ENCODE results near the gene ABCG1. TPM values are rescaled to one million over a fixed set of nuclear protein-coding genes. Genes with fewer than 3 reads are reported as not detected.

ABCG1 gene
- polyA plus RNA-seq, 12 donors, result 4.5 to 9.3 (median 6.8) TPM; not detected in 1

- DNase-seq, result no peak
These were observed 125.7 kb downstream of the ABCG1 start for GRCh38 chr21:42344631-42345030.

GRCh38 chr21:42346441-42346840 lies 127.5 kb downstream of the ABCG1 start:
- no peak for DNase-seq

Other genes with a start within 250 kb of the ABCG1 start
- 10 to 100 TPM in 1 of 12 donors, 1 to 10 TPM in 10, not detected in 1; 4.5 to 10.4 (median 6.6) TPM for gene ZBTB21, start 208.8 kb upstream of the ABCG1 start, polyA plus RNA-seq (ENCODE audit: insufficient read length in 12 of 12)
- under 1 TPM in 1 of 12 donors, not detected in 11; 0.12 TPM for gene UMODL1, start 147.8 kb upstream of the ABCG1 start, polyA plus RNA-seq (ENCODE audit: insufficient read length in 12 of 12)
- 100 to 1,000 TPM in 1 of 12 donors, 1 to 10 TPM in 8, under 1 TPM in 2, not detected in 1; 0.75 to 218 (median 1.4) TPM for gene TFF3, start 96.3 kb downstream of the ABCG1 start, polyA plus RNA-seq (ENCODE audit: insufficient read length in 12 of 12)
- under 1 TPM in 1 of 12 donors, not detected in 11; 0.25 TPM for gene TFF2, start 131.9 kb downstream of the ABCG1 start, polyA plus RNA-seq (ENCODE audit: insufficient read length in 12 of 12)
- not detected for gene TFF1, start 147.4 kb downstream of the ABCG1 start, polyA plus RNA-seq (ENCODE audit: insufficient read length in 12 of 12)
- gene TMPRSS3, start 176.9 kb downstream of the ABCG1 start, polyA plus RNA-seq (ENCODE audit: insufficient read length in 12 of 12), result under 1 TPM in 2 of 12 donors, not detected in 10; 0.10 to 0.32 TPM
- under 1 TPM in 7 of 12 donors, not detected in 5; 0.12 to 0.63 (median 0.15) TPM for gene UBASH3A, start 184.8 kb downstream of the ABCG1 start, polyA plus RNA-seq (ENCODE audit: insufficient read length in 12 of 12)